Daoy (cell line): Measurements from ENCODE around the gene GOLGA7B. TPM values are rescaled to one million over a fixed set of nuclear protein-coding genes. Genes with fewer than 3 reads are reported as not detected.

Source experiments
- DNase-seq: peaks from one replicate; pipeline ENCODE4 v3.0.0-alpha.2; 2015; ENCODE audit warnings: low read depth
- total RNA-seq: library from RNA; depleted of rRNA; stranded (reverse); fragments of >200 nt; shearing (Covaris generic); gene quantifications from 2 replicates; pipeline ENCODE4 v1.2.3, GENCODE V29; 2014

The GOLGA7B gene
- total RNA-seq, 1 experiment from 2014 or later, result 1.3 TPM

- no peak for DNase-seq
These were observed 17.7 kb downstream of the GOLGA7B start for GRCh38 chr10:97867220-97867800.

- DNase-seq, result no peak
These were observed 18.6 kb downstream of the GOLGA7B start for GRCh38 chr10:97868134-97868685.

GRCh38 chr10:97869091-97870042, 19.7 kb downstream of the GOLGA7B start:
- DNase-seq, result peak; percentile 92

GRCh38 chr10:97870990-97871389, 21.3 kb downstream of the GOLGA7B start:
- DNase-seq, result no peak

- DNase-seq, result no peak
These were observed 23.9 kb downstream of the GOLGA7B start for GRCh38 chr10:97873569-97873968.

DNA sequence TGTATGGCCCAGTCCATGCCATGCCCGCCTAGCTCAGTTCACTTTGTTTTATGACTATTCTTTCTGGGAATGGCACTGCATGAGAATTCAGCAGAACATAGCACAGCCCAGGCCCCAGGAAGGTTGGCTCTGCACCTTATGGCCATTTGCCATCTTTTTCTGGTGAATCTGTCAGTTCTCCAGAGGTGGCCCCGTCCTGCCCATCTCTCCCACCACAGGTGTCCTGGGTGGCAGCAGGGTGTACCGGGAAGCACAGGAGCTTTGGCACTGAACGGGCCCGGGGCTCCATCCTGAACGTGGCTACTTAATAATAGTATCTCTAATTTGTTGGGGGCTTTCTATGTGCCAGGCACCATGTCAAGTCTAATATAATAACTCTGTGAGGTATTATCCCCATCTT, 24.7 kb downstream of the GOLGA7B start:
- no peak for DNase-seq

- DNase-seq, result no peak
These were observed 25.7 kb downstream of the GOLGA7B start for GRCh38 chr10:97875391-97875790.

GRCh38 chr10:97876402-97876801, 26.8 kb downstream of the GOLGA7B start:
- no peak for DNase-seq

DNA sequence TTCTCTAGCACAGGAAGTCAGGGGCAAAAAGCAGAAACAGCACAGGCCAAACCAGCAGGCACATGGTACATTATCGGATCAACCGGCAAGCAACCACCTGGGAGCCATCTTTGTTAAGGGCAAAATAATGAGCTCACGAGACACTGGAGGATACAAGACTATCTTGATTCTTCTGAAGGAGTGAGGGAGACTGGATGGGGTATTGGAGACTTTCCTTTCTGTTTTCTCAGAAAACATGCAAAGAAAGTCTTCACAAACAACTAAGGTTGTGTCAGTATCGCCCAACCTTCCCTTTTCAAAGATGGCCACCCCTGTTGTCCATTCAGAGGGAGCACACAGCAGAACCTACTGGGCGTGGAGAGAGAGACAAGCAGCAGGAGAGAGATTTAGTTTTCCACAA, 29.6 kb downstream of the GOLGA7B start:
- DNase-seq, result no peak

GRCh38 chr10:97880109-97880508, 30.5 kb downstream of the GOLGA7B start:
- DNase-seq, result no peak

- peak; percentile 98 for DNase-seq
These were observed 32.8 kb downstream of the GOLGA7B start for GRCh38 chr10:97882142-97883091.

GRCh38 chr10:97883092-97883485, 33.4 kb downstream of the GOLGA7B start:
- no peak for DNase-seq

DNA sequence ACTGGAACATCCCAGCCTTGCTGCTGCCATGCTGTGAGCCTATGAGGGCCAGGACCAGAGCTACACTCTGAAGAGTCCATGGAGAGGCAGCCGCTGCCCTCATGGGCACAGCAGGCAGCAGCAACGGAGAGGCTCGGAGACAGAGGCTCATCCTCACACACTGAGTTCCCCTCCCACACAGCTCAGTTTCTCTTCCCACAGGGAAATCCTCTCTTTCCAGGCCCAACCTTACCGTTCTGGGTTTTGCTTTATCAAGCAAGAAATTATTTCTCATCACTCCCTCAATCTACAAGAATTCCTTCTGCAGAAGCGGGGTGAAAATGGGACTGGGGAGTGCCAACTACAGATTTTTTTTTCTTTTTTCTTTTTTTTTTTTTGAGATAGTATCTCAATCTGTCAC, 36.6 kb downstream of the GOLGA7B start:
- DNase-seq, result no peak

GRCh38 chr10:97887399-97887798, 37.8 kb downstream of the GOLGA7B start:
- peak; percentile 82 for DNase-seq

- DNase-seq, result peak; percentile 21
These were observed 38.5 kb downstream of the GOLGA7B start for GRCh38 chr10:97888134-97888533.

DNA sequence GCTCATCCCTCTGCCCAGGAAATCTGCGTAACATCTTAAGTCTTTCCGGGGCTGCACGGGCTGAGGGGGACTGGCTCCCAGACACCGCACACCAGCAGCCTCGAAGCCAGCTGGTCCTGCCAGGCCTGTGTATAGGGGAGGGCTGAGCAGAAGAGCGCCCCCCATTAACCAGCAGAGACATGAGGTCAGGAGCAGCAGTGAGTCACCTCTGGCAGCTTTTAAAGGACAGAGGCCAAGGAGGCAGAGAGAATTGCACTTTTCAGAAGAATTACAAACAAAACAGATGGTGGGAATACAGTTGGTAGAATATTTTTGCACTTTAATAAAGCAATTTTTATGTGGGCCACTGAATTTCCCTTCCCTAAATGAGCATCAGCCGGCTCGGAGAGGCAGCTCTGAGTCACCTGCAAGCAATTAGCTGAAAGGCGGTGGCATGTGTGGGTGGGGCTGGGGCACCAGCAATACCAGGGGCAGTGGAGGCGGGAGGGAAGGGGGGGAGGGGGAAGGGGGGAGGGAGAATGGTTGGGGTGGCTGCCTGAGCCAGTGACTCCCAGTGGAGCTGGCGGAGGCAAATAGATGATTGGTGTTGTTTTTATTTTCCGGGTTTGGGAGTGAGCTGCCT, 39.1 kb downstream of the GOLGA7B start:
- peak; percentile 92 for DNase-seq

- DNase-seq, result peak; percentile 98
These were observed 40.0 kb downstream of the GOLGA7B start for GRCh38 chr10:97889461-97890265.

- no peak for DNase-seq
These were observed 42.0 kb downstream of the GOLGA7B start for GRCh38 chr10:97891497-97892167.

- DNase-seq, result no peak
These were observed 42.9 kb downstream of the GOLGA7B start for GRCh38 chr10:97892506-97892905.

- DNase-seq, result no peak
These were observed 43.3 kb downstream of the GOLGA7B start for GRCh38 chr10:97892939-97893338.
